T-cell (primary cell): Measurements from ENCODE around the gene UPF1. TPM values are rescaled to one million over a fixed set of nuclear protein-coding genes. Genes with fewer than 3 reads are reported as not detected.

Experiments used
- ATAC-seq, 4 experiments: fragments of 200-7000 bp in 3 of 4; fragments of 150-1000 bp in 1 of 4; cut with Tn5 transposase; replicated peaks in 1 of 4; 1 replicate in 3 of 4; 2 replicates in 1 of 4; pipeline ENCODE4 v1.10.0; 2021; ENCODE audit warnings: moderate library complexity in 3 of 4, mild to moderate bottlenecking in 2 of 4, moderate number of reproducible peaks in 1 of 4
- CTCF ChIA-PET, 2 donors: fragments of 300-600 bp; sonication (Branson Sonifier 250); formaldehyde crosslinking; loops; one replicate each; lab custom pipeline; 2022; ENCODE audit warnings: antibody characterized with exemption in 2 of 2; lab: Charles Lee
- POLR2A ChIA-PET, 2 donors: fragments of 300-600 bp; sonication (Branson Sonifier 250); formaldehyde crosslinking; loops; one replicate each; lab custom pipeline; 2022; ENCODE audit warnings: antibody characterized with exemption in 2 of 2; lab: Charles Lee
- DNase-seq, 35 experiments: peaks; one replicate each; pipeline versions ENCODE4 v3.0.0 to v3.0.0-alpha.2; 2013 to 2023
- H3K27ac ChIP-seq: one replicate; pipeline ENCODE4 v1.5.1; 2013; ENCODE audit warnings: low read length
- H3K27me3 ChIP-seq, 2 experiments: replicated peaks in 1 of 2; 1 replicate in 1 of 2; 2 replicates in 1 of 2; pipeline versions ENCODE4 v1.6.1 to v1.7.0; 2013; ENCODE audit warnings: low read length in 1 of 2, mixed read lengths in 1 of 2; ENCODE audit not compliant: control insufficient read depth in 2 of 2, insufficient read depth in 2 of 2; ENCODE audit errors: extremely low read depth in 1 of 2
- H3K36me3 ChIP-seq, 2 donors: 1 replicate in 1 of 2; 2 replicates in 1 of 2; pipeline versions ENCODE4 v1.6.1 to v1.7.0; 2013; ENCODE audit warnings: low read length in 1 of 2; ENCODE audit not compliant: control insufficient read depth in 2 of 2, insufficient read depth in 1 of 2; ENCODE audit errors: extremely low read depth in 1 of 2
- H3K4me1 ChIP-seq, 2 experiments: 1 replicate in 1 of 2; 2 replicates in 1 of 2; pipeline versions ENCODE4 v1.6.1 to v1.7.0; 2013; ENCODE audit warnings: low read length in 2 of 2, mixed read lengths in 1 of 2; ENCODE audit not compliant: insufficient read depth in 2 of 2, control insufficient read depth in 1 of 2; ENCODE audit errors: extremely low read depth in 1 of 2
- H3K4me3 ChIP-seq, 2 donors: 1 replicate in 1 of 2; 2 replicates in 1 of 2; pipeline versions ENCODE4 v1.5.1 to v1.7.0; 2013; ENCODE audit warnings: mild to moderate bottlenecking in 2 of 2, low read length in 1 of 2, moderate library complexity in 1 of 2; ENCODE audit not compliant: control insufficient read depth in 1 of 2; ENCODE audit errors: extremely low read depth in 1 of 2
- H3K9me3 ChIP-seq: 2 replicates; pipeline ENCODE4 v1.7.0; 2013
- H3K27ac Mint-ChIP-seq, 2 donors: one replicate each; pipeline ENCODE4 v1.8.0; 2020 to 2021; ENCODE audit warnings: mild to moderate bottlenecking in 2 of 2, mixed read lengths in 2 of 2
- H3K27me3 Mint-ChIP-seq, 2 donors: one replicate each; pipeline ENCODE4 v1.8.0; 2021 to 2022; ENCODE audit warnings: mixed read lengths in 2 of 2
- H3K36me3 Mint-ChIP-seq: one replicate; pipeline ENCODE4 v1.8.0; 2021; ENCODE audit warnings: mixed read lengths
- H3K4me1 Mint-ChIP-seq, 3 donors: one replicate each; pipeline ENCODE4 v1.8.0; 2020 to 2022; ENCODE audit warnings: mixed read lengths in 3 of 3, mild to moderate bottlenecking in 1 of 3
- H3K4me3 Mint-ChIP-seq, 3 donors: one replicate each; pipeline ENCODE4 v1.8.0; 2020 to 2022; ENCODE audit warnings: mild to moderate bottlenecking in 3 of 3, mixed read lengths in 3 of 3, moderate library complexity in 3 of 3
- H3K9me3 Mint-ChIP-seq, 3 donors: one replicate each; pipeline ENCODE4 v1.8.0; 2020 to 2022; ENCODE audit warnings: mixed read lengths in 3 of 3
- WGBS: methylation state at CpG from one replicate; pipeline ENCODE4 v1.1.5; 2013; ENCODE audit warnings: missing lambda C conversion rate; ENCODE audit not compliant: insufficient coverage; 5-methylcytosine and 5-hydroxymethylcytosine counted together
- total RNA-seq, 35 experiments: library from RNA in 6 of 35; stranded (reverse) in 6 of 35; fragments of 120-200 nt in 1 of 35; gene quantifications; one replicate each; pipeline versions ENCODE4 v1.2.1 to v1.2.4 and lab custom pipeline; 2013 to 2026

Gene UPF1
- total RNA-seq, 5 donors from 2014 or later (not counting 1 experiment from before 2014, with no cell fraction given): 114 to 143 (median 127) TPM

DNA sequence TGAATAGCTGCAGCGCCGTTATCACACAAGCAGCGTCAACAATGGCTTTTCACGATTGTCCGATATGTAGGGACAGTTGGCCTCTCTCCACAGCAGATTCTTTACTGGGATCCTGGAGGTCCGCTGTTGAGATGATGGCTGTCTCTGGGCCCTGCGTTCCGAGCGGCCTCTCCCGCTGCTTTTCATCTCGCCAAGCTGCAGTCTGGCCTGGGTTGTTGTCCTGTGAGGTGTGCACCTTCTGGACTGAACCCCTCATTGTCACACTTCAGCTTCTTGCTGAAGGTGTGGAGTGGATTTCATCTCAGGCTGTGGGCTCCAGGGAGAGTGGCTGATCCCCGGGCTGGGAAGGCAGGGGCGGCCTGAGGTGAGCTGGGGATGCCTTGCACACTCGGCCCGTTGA, 9.6 kb downstream of the UPF1 start:
- ChIA-PET CTCF (interaction anchor here in 1 of 2 donors (1.0 kb wide), 1 partner anchor 9 kb away, joined by 3 read pairs; the partner anchor contains the start of gene UPF1), POLR2A (interaction anchor here in 1 of 2 donors (0.5 kb wide), 1 partner anchor 323 kb away, joined by 4 read pairs; no protein-coding TSS in a partner anchor)
- ATAC-seq (no peak), DNase-seq (no peak)
- Histone ChIP-seq H3K4me1 (peaks cover 3 to 98% of the 10 kb centered on the region in 2 experiments), H3K4me3 (no peak overlapping the region), H3K9me3 (no peaks in the 10 kb centered on the region), H3K27ac (no peak overlapping the region), H3K36me3 (peaks cover 6 to 19% of the 10 kb centered on the region in 2 donors), H3K27me3 (no peaks in the 10 kb centered on the region)
- H3K27ac Mint-ChIP-seq: no peak overlapping the region
- no peaks in the 10 kb centered on the region for H3K27me3 Mint-ChIP-seq
- H3K9me3 Mint-ChIP-seq: no peaks in the 10 kb centered on the region
- peaks cover 12% of the 10 kb centered on the region for H3K36me3 Mint-ChIP-seq
- H3K4me1 Mint-ChIP-seq: peaks cover 86 to 92% (median 91%) of the 10 kb centered on the region in 3 donors
- 91% methylated on average over 9 of the region's 15 CpGs for WGBS
- peak overlapping the region in 1 of 3 donors; percentile 65 for H3K4me3 Mint-ChIP-seq

DNA sequence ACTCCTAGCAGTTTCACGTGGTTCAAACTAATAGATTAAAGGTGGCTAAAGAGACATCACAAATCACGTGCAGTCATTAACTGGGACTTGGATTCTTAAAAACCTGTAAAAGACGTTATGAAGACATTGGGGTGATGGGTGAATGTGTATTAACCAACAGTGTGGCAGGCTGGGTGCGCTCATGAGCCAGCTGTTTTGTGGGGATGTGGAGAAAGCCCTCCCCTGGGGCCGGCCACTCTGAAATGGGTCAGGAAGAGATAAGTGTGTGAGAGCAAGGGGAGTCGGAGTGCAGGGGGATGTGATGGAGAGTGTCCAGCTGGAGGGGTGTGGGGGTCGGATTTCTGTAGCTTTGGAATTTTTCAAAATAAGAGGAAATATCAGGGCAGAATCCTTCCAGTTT, 10.4 kb downstream of the UPF1 start:
- H3K4me3 ChIP-seq: no peak overlapping the region
- Mint-ChIP-seq H3K4me3 (peak overlapping the region; percentile 4 to 65 (median 19)), H3K36me3 (peaks cover 13% of the 10 kb centered on the region), H3K9me3 (no peaks in the 10 kb centered on the region), H3K27ac (peak overlapping the region in 1 of 2 donors; percentile 71), H3K4me1 (peaks cover 86 to 93% (median 92%) of the 10 kb centered on the region in 3 donors), H3K27me3 (no peaks in the 10 kb centered on the region)
- ChIA-PET POLR2A (no interaction called here), CTCF (no interaction called here)
- DNase-seq (no peak), ATAC-seq (no peak)
- H3K27me3 ChIP-seq: no peaks in the 10 kb centered on the region
- H3K36me3 ChIP-seq: peaks cover 8 to 17% of the 10 kb centered on the region in 2 donors
- H3K9me3 ChIP-seq: no peaks in the 10 kb centered on the region
- 84% methylated on average over 6 of the region's 7 CpGs for WGBS
- H3K27ac ChIP-seq: no peak overlapping the region
- peaks cover 5 to 97% of the 10 kb centered on the region in 2 experiments for H3K4me1 ChIP-seq

DNA sequence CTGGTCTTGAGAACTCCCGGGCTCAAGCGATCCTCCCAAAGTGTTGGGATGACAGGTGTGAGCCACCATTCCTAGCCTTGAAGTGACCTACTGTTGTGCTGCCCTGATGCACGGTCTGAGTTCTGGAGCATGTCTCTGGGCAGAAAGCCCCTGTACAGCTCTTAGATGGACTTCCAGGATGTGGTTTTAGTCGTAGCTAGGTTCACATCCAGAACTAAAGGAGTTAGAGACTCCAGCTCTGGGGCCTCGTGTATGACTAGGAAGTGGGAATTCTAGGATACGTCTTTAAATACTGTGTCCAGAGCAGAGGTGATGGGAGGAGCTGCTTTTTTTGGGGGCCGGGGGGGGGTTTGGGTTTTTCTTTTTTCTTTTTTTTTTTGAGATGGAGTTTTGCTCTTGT, 12.2 kb downstream of the UPF1 start:
- 42% methylated on average over 5 of the region's 7 CpGs for WGBS
- Histone ChIP-seq H3K27ac (peak overlapping the region; percentile 1), H3K4me1 (peaks cover 6 to 91% of the 10 kb centered on the region in 2 experiments), H3K36me3 (peaks cover 12 to 20% of the 10 kb centered on the region in 2 donors), H3K4me3 (no peak overlapping the region), H3K9me3 (no peaks in the 10 kb centered on the region), H3K27me3 (no peaks in the 10 kb centered on the region)
- Mint-ChIP-seq H3K4me3 (peak overlapping the region; percentile 67 to 68 (median 67)), H3K27ac (peak overlapping the region; percentile 12 to 71), H3K4me1 (peaks cover 76 to 92% (median 83%) of the 10 kb centered on the region in 3 donors), H3K36me3 (peaks cover 13% of the 10 kb centered on the region), H3K27me3 (no peaks in the 10 kb centered on the region), H3K9me3 (no peaks in the 10 kb centered on the region)
- ATAC-seq (peak in 3 of 4 experiments; percentile 19 to 33 (median 30)), DNase-seq (peak in 1 of 35 experiments; percentile 31)
- ChIA-PET CTCF (interaction anchor here (0.6 to 0.7 kb wide), 6 partner anchors 11 to 324 kb away, joined by 3 to 5 read pairs (median 4); partner anchors contain the start of gene SUGP2 (in 1 of the 2)), POLR2A (interaction anchor here in 1 of 2 donors (0.6 kb wide), 1 partner anchor 340 kb away, joined by 5 read pairs; no protein-coding TSS in a partner anchor)

DNA sequence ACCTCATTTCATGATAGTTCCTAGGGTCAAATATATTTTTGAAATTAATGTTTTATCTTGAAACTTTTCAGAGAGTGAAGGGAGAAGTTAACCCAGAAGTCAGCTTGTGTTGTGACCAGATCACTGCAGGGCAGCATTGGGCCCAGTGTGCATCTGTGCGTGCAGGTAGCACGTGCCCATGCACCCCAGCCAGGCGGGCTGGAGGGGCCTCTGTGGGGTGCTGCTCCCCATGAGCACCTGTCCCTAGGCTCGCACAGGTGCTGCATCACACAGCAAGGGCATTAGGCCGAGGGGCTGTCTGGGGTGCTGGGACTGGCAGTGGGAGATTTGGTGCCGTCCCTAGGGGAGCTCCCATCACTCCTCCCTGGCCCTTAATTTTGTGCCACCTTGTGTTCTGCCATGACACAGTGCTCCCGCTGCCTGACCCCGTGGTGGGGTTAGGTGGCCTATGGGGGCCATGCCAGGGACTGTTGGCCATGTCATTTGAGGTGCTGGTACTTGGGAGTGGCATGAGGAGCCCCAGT, 13.1 kb downstream of the UPF1 start:
- CTCF ChIA-PET: interaction anchor here (0.6 to 1.1 kb wide), 3 partner anchors 16 to 391 kb away, joined by 3 read pairs; no protein-coding TSS in a partner anchor

DNA sequence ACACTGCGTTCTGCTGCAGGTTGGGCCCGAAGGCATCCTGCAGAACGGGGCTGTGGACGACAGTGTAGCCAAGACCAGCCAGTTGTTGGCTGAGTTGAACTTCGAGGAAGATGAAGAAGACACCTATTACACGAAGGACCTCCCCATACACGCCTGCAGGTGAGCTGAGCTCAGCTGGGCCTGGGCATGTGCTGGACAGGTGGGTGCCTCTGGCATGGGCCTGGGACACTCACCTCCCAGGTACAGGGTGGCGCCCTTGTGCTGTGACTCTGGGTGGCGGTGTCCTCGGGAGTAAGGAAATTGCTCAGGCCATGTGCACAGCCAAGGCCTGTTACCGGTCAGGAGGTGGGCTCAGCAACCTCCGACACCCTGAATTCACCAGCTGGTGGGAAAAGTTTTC, 14.2 kb downstream of the UPF1 start:
- CTCF ChIA-PET: interaction anchor here in 1 of 2 donors (0.5 kb wide), 1 partner anchor 352 kb away, joined by 3 read pairs; no protein-coding TSS in a partner anchor
- Histone ChIP-seq H3K36me3 (peaks cover 32 to 39% of the 10 kb centered on the region in 2 donors), H3K27ac (no peak overlapping the region), H3K9me3 (no peaks in the 10 kb centered on the region), H3K4me1 (peaks cover 6 to 83% of the 10 kb centered on the region in 2 experiments), H3K27me3 (no peaks in the 10 kb centered on the region), H3K4me3 (no peak overlapping the region)
- Mint-ChIP-seq H3K4me3 (peak overlapping the region in 1 of 3 donors; percentile 29), H3K4me1 (peaks cover 66 to 84% (median 68%) of the 10 kb centered on the region in 3 donors), H3K27me3 (no peaks in the 10 kb centered on the region), H3K36me3 (peaks cover 29% of the 10 kb centered on the region), H3K27ac (no peak overlapping the region), H3K9me3 (no peaks in the 10 kb centered on the region)
- WGBS: 97% methylated on average over 6 of the region's 12 CpGs
- POLR2A ChIA-PET: no interaction called here
- ATAC-seq: no peak
- no peak for DNase-seq

More for the DNA sequence above, 13.1 kb downstream of the UPF1 start:
- H3K4me1 ChIP-seq: peaks cover 6 to 91% of the 10 kb centered on the region in 2 experiments
- no peak overlapping the region for H3K27ac ChIP-seq
- H3K4me3 Mint-ChIP-seq: peak overlapping the region in 1 of 3 donors; percentile 68
- H3K27me3 Mint-ChIP-seq: no peaks in the 10 kb centered on the region
- no peak overlapping the region for H3K4me3 ChIP-seq
- POLR2A ChIA-PET: no interaction called here
- no peaks in the 10 kb centered on the region for H3K27me3 ChIP-seq
- no peaks in the 10 kb centered on the region for H3K9me3 ChIP-seq
- H3K9me3 Mint-ChIP-seq: no peaks in the 10 kb centered on the region
- peak overlapping the region in 1 of 2 donors; percentile 16 for H3K27ac Mint-ChIP-seq
- peaks cover 18% of the 10 kb centered on the region for H3K36me3 Mint-ChIP-seq
- ATAC-seq (no peak), DNase-seq (no peak)
- WGBS: 93% methylated on average over 6 of the region's 8 CpGs
- peaks cover 22 to 29% of the 10 kb centered on the region in 2 donors for H3K36me3 ChIP-seq
- H3K4me1 Mint-ChIP-seq: peaks cover 77 to 91% (median 79%) of the 10 kb centered on the region in 3 donors

DNA sequence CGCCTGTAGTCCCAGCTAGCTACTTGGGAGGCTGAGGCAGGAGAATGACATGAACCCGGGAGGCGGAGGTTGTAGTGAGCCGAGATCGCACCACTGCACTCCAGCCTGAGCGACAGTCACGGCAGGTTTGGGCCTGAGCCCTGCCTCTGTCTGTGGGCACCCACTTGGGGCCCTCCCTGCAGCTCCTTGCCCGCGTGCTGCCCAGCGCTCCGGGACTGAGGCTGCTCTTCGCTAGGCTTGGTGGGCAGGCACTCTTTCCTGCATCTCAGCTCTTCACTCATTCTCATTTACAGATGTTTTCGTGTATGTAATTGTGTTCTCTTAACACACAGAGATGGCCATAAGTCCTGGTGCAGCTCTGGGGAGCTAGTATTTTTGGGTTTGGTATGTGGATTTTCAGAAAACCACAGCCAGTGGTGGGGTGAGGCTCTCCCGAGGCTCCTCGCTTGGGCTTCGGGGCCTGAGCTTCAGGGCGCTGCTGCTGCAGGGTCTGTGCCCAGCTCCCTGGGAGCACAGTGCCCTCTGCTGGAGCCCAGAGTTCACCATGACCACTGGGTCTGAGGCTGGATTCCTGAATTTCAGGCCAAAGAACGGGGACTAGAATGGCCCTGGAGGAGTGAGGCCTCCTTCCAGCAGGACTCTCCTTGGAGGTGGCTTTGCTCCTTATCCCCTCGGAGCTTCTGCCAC, 15.2 kb downstream of the UPF1 start:
- POLR2A ChIA-PET: no interaction called here
- H3K4me1 ChIP-seq: peaks cover 6 to 73% of the 10 kb centered on the region in 2 experiments
- Mint-ChIP-seq H3K4me1 (peaks cover 56 to 74% (median 58%) of the 10 kb centered on the region in 3 donors), H3K9me3 (no peaks in the 10 kb centered on the region), H3K4me3 (peak overlapping the region in 2 of 3 donors; percentile 3 to 40), H3K36me3 (peaks cover 34% of the 10 kb centered on the region), H3K27ac (peak overlapping the region; percentile 57 to 66), H3K27me3 (no peaks in the 10 kb centered on the region)
- H3K4me3 ChIP-seq: no peak overlapping the region
- H3K36me3 ChIP-seq: peaks cover 43 to 50% of the 10 kb centered on the region in 2 donors
- 65% methylated on average over 14 of the region's 19 CpGs for WGBS
- ATAC-seq (peak; percentile 74 to 79 (median 76)), DNase-seq (peak; percentile 37 to 78 (median 61))
- H3K27me3 ChIP-seq: no peaks in the 10 kb centered on the region
- CTCF ChIA-PET: interaction anchor here (0.5 to 1.4 kb wide), 17 partner anchors 9 to 965 kb away, joined by 3 to 8 read pairs (median 3); partner anchors contain the start of genes UBA52 (in 1 of the 2) and UPF1 (in 1 of the 2)
- no peak overlapping the region for H3K27ac ChIP-seq
- no peaks in the 10 kb centered on the region for H3K9me3 ChIP-seq
